Stimulated activated CD8-positive, alpha-beta memory T cell treated with anti-CD3 and anti-CD28 coated beads, Interleukin-12 subunit alpha, Interleukin-12 subunit beta, amount 100 ng/mL, for 24 hours (primary cell): ENCODE results near the gene PPP6R3.
"Not testable (repeated sequence)": the region's sequence is repeated elsewhere in the genome, so short reads cannot be mapped to it uniquely, and the experiment has no call there.

Source experiments
- DNase-seq: peaks from one replicate; pipeline ENCODE4 v3.0.0-alpha.2; 2020; ENCODE audit errors: extremely low read depth

The PPP6R3 gene

DNA sequence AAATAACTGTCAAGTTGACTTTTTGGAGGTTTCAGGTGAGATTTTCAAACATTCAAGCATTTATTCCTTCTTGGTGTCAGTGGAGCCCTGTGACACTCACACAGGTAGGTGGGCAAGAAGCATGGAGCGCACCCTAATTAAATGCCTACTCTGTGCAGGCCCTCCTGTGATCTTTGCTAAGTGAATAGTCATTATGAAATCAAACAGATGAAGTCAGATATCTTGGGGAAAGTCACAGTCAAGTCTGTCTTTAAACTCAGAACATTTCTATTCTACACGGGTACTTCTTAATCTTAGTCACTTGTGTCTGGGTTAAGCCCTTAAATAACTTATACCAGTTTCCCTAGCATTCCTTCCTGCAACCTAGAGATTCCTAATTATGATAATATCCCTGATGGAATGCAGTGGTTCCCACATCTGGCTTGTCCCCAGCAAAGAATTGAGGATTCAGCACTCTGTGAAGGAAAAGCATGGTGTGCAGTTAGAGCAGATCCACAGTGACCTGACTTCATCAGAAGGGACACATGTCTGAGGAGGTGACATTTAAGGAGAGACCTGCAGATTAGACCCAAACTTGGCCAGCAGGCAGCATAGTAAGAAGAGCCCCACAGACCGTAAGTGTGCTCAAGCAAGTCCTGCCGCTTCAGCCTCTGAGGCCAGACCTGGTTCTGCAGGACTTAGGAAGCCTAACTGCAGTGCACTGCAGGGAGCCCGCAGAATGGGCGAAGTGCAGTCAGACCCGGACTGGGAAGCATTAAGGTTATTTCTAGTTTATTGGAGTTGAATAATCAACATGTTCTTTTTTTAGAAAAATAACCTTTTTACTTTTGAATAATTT, 138.5 kb downstream of the PPP6R3 start:
- no peak for DNase-seq

DNA sequence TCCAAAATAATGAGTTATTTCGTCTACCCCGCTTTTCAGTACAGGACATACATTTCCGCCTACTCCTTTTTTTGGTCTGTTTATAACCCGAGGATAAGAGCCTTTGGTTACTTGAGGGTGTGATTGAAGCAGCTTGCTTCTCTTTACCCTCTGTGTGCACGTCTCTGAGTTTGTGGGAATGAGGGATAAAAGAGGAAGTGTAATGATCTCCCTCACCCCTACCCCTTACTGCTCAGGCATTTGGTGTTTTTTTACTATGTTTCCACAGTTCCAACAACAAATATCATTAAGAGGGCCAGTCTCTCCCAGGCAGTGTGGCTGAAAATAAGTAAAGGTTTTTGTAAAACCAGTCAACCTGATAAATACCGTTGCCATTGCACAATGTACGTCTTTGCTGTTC, 140.6 kb downstream of the PPP6R3 start:
- no peak for DNase-seq

DNA sequence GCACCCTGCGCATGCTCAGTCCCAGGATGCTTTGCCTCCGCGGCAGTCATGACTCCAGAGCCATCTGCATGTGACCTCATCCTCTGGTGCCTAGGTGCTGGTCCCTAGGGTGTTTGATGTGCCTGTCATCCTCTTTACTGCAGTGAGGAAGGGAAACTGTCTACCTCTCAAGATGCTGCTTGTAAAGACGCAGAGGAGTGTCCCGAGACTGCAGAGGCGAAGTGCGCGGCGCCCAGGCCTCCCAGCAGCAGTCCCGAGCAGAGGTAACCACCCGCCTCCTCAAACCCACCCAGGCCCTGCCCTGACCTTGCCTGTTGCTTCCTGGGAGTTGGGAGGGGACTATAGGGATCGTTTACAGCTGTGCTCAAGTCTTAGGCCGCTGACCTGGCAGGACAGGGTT, 149.2 kb downstream of the PPP6R3 start:
- no peak for DNase-seq

DNA sequence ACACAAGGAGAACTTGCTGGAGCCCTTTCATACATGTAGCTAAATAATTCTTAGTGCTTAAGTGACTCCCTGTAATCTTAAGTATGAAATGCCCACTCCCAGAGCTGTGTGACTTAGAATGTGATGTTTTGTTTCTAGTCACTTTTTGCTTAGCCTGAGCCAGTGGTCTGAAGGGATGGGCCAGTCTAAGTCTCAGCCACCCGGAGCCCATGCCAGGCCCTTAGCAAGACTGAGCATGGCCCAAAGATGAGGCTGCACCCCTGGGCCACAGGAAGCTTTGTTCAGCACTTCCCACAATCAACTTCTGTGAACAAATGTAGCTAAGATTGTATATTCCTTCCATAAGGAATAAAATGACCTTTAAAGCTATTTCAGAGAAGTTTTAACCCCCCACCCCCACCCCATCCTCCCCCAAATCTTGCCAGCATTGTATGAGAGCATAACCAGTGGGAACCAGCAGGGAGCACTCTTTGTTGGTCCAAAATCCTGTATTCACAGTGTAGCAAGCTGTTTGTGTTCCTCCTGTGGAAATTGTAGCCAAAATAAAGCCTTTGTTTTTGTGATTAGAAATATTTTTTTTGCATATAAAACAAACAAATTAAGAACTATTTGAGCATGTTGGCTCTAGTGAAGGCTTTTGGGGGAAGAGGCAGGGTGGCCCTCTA, 150.0 kb downstream of the PPP6R3 start:
- no peak for DNase-seq

DNA sequence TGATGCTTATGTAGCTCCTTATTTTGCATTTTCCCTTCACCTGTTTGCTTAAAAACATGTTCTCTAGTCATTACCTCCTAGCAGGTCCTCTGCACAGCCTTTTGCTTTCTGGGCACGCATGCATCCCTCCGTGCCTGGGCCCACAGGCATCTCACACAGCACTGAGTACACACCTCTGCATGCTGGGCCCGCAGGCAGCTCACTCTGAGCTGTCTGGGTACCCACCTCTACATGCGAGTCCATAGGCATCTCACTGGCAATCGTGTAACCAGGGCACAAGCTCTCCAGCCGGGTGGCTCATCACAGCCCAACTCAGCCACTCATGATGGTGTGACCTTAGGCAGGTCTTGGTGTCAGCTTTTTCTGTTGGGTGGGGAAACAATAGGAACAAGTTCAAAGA, 155.1 kb downstream of the PPP6R3 start:
- DNase-seq = no peak

DNA sequence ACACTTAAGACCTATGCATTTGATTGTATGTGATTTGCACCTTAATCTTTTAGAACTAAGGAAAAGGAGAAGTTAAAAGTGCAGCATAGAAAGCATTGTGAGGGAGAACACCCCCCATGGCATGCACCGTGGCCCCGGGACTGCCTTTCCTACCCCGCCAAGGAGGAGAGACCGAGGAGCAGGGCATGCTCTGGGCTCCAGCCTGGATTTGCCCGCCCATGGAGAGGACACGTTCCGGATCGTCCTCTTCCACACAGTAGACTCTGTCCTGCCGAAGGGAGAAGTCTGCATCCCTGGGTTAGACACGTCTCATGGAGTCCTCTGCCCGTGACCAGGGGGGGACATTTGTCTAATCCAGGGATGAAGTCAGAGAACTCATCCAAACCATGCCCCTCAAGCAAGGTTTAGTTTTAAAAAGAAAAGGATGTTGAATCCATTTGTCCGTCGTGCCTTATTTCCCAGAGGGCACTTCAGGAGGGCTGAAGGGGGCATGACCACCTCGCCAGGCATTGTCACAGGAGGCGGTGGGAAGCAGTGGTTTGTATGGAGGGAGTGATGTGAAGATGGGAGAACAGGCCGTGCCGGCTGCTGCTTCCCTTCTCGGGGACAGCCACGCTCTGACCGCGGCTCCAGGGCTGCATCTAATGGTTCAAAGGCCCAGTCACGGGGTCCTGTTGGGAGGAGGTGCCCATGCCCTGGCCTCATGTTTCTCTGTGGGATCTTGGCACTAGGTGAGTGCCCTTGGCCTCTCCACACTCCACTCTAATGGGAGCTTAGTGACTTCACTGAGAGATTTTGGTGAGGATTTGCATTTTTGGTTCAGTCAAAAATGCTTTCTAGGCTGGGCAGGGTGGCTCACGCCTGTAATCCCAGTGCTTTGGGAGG, 157.6 kb downstream of the PPP6R3 start:
- no peak for DNase-seq

DNA sequence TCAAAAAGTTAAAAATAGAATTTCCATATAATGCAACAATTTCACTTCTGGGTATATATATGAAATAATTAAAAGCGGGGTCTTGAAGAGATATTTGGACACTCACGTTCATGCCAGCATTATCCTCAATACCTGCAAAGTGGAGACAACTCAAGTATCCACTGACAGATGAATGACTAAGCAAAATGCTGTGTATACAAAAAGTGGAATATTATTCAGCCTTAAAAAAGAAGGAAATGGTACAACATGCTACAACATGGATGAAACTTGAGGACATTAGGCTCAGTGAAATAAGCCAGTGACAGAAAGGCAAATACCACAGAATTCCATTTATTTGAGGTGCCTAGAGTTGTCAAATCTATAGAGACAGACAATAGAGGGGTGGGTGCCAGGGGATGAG, 161.3 kb downstream of the PPP6R3 start:
- no peak for DNase-seq

DNA sequence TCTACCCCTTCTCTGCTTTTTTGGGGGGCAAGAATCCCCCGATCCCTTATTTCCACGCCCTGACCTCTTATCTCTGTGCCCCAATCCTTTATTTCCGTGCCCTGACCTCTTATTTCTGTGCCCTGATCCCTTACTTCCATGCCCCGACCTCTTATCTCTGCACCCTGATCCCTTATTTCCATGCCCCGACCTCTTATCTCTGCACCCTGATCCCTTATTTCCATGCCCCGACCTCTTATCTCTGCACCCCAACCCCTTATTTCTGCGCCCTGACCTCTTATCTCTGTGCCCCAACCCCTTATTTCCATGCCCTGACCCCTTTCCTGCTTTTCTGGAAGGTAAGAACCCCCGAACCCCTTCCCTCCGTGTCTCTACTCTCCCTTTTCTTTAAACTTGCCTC, 163.2 kb downstream of the PPP6R3 start:
- DNase-seq = not testable (repeated sequence)

DNA sequence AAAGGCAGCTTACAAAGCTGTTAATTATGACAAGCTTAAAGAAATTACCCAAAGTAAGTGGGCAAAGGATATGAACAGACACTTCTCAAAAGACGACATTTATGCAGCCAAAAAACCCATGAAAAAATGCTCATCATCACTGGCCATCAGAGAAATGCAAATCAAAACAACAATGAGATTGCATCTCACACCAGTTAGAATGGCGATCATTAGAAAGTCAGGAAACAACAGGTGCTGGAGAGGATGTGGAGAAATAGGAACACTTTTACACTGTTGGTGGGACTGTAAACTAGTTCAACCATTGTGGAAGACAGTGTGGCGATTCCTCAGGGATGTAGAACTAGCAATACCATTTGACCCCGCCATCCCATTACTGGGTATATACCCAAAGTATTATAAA, 164.5 kb downstream of the PPP6R3 start:
- DNase-seq = not testable (repeated sequence)

DNA sequence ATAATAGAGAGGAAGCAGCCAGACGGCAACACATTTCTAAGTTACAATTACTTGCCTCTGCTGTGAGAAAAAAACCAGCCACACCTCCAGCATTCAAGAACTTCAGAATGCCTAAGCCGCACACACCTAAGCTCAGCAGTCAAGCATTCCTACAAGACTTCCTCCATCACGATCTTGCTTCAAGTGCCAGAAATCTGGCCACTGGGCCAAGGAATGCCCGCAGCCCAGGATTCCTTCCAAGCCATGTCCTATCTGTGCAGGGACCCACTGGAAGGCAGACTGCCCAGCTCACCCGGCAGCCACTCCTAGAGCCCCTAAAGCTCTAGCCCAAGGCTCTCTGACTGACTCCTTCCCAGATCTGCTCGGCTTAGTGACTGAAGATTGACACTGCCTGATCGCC, 165.7 kb downstream of the PPP6R3 start:
- DNase-seq = not testable (repeated sequence)

DNA sequence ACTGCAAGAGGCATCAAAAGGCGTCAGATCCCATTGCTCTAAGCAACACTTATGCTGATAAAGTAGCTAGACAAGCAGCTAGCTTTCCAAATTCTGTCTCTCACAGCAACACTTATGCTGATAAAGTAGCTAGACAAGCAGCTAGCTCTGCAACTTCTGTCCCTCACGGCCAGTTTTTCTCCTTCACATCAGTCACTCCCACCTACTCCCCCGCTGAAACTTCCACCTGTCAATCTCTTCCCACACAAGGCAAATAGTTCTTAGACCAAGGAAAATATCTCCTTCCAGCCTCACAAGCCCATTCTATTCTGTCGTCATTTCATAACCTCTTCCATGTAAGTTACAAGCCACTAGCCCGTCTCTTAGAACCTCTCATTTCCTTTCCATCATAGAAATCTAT, 168.3 kb downstream of the PPP6R3 start:
- not testable (repeated sequence) for DNase-seq

DNA sequence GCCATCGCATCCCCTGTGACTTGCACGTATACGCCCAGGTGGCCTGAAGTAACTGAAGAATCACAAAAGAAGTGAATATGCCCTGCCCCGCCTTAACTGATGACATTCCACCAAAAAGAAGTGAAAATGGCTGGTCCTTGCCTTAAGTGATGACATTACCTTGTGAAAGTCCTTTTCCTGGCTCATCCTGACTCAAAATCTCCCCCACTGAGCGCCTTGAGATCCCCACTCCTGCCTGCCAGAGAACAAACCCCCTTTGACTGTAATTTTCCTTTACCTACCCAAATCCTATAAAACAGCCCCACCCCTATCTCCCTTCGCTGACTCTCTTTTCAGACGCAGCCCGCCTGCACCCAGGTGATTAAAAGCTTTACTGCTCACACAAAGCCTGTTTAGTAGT, 171.8 kb downstream of the PPP6R3 start:
- not testable (repeated sequence) for DNase-seq

DNA sequence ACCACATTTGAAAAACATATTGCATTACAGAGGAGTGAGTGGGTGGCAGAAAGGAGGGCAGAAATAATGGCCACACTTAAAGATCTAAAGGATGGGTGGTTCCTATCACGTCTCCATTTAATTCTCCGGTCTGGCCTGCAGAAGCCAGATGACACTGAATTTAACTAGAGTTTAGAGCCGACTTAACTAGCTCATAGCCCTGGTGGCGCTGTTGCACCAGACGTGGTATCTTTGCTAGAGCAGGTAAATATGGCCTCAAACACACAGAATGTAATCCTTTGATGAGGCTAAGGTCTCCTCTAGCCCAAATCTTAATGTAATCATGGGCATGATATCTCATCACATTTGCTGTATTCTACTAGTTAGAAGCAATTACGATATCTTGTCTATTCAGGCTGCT, 172.2 kb downstream of the PPP6R3 start:
- no peak for DNase-seq

DNA sequence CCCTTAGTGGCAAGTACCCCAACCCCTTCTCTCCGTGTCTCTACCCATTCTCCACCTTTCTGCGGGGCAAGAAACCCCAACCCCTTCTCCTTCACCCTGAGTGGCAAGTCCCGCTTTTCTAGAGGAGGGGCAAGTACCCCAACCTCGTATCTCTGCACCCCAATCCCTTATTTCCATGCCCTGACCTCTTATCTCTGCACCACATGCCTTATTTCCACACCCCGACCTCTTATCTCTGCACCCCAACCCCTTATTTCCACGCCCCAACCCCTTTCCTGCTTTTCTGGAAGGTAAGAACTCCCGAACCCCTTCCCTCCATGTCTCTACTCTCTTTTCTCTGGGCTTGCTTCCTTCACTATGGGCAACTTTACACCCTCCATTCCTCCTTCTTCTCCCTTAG, 174.1 kb downstream of the PPP6R3 start:
- DNase-seq = not testable (repeated sequence)

DNA sequence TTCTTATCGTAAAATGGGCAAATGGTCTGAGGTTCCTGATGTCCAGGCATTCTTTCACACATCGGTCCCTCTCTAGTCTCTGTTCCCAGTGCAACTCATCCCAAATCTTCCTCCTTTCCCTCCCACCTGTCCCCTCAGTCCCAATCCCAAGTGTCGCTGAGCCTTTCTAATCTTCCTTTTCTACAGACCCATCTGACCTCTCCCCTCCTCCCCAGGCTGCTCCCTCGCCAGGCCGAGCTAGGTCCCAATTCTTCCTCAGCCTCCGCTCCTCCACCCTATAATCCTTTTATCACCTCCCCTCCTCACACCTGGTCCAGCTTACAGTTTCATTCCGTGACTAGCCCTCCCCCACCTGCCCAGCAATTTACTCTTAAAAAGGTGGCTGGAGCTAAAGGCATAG, 174.6 kb downstream of the PPP6R3 start:
- not testable (repeated sequence) for DNase-seq

DNA sequence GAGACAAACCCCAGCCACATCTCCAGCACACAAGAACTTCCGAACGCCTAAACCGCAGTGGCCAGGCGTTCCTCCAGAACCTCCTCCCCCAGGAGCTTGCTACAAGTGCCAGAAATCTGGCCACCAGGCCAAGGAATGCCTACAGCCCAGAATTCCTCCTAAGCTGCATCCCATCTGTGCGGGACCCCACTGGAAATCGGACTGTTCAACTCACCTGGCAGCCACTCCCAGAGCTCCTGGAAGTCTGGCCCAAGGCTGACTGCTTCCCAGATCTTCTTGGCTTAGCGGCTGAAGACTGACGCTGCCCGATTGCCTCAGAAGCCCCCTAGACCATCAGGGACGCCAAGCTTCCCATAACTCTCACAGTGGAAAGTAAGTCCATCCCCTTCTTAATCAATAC, 175.3 kb downstream of the PPP6R3 start:
- DNase-seq = not testable (repeated sequence)

DNA sequence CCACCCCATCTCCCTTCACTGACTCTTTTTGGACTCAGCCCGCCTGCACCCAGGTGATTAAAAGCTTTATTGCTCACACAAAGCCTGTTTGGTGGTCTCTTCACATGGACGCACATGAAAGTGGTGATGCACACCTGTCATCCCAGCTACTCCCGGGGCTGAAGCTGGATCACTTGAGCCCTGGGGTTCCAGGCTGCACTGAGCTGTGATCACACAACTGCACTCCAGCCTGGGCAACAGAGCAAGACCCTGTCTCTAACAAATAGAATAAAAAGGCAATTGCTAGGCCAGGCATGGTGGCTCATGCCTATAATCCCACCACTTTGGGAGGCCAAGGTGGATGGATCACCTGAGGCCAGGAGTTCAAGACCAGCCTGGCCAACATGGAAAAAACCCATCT, 178.8 kb downstream of the PPP6R3 start:
- DNase-seq = not testable (repeated sequence)

DNA sequence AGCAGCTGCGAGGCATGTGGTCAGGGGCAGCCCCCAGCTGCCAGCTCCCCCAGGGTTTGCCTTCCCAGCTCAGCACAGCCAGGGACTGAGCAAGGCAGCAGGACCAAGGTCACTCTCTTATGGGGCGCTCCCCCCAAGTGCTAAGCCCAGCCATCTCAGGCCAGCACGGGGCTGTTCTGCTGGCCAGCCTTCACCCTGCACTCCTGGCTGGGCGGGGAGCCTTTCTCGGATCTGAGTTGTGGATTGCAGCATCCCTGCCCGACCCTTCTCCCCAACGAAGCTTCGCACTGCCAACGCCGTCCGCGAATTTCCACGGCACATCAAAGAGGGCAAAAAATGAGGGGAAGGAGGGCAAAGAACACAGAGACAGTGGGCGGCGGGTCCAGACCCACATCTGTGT, 181.3 kb downstream of the PPP6R3 start:
- no peak for DNase-seq

DNA sequence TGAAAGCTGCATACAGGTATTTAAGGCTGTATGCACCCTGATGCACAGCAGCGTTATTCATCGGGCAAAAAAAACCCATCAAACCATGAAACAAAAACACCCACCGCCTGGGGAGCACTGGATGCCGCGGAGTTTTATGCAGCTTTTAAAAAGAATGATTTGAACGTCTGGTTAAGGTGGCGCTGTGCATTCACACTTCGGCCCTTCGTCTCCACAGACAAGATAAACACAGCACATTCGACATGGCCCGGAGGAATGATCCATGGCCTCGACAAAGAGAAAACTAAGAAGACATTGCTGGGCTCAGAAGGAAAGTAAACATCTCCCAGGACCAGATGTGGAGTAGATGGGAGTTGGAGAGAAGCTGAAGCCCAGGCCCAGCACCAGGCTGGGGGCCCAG, 183.0 kb downstream of the PPP6R3 start:
- DNase-seq = no peak

DNA sequence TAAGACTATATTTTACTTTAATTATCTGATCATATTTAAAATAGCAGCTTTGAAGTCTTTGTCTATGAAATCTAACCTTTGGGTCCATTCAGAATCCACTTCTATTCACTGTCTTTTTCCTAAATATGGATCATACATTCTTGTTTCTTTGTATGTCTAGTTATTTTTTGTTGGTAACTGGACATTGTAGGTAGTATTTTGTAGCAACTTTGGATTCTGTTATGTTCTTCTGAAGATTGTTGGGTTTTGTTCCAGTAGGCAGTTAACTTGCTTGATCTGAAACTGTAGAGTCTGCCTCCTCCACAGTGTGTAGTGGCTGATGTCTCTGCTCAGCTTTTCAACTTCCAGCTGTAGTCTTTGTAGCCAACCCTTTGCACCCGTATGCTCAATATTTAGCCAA, 186.3 kb downstream of the PPP6R3 start:
- no peak for DNase-seq

DNA sequence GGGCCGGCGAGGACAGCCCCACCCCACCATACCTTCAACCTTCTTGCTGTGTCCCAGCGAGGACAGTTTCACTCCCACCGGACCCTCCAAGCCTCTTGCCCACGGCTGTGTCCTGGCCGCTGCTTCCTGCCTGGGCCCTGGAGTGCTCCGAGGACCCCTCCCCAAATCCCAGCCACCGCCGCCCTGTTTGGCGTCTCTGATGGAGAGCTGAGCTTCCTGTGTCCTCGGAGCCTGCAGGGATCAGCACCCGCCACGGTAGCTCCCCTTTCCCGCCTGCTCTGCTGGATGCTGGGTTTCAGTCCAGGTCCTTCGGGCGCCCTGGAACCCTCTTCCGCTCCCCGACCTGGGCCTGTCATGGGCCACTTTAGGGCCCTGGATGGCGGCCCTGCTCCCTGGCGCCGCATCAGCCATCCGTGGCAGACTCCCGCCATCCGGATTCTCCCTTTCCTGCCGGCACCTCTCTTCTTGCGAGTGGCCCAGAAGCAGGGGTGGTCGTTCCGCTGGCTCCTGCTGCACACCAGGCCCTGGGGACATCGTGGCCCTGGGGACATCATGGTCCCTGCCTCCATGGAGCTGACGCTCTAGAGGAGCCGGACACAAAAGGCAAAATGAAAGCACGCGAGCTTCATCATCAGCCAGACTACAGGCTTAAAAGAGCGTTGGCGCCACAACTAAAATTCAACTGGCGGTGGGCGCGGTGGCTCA, 189.5 kb downstream of the PPP6R3 start:
- no peak for DNase-seq

DNA sequence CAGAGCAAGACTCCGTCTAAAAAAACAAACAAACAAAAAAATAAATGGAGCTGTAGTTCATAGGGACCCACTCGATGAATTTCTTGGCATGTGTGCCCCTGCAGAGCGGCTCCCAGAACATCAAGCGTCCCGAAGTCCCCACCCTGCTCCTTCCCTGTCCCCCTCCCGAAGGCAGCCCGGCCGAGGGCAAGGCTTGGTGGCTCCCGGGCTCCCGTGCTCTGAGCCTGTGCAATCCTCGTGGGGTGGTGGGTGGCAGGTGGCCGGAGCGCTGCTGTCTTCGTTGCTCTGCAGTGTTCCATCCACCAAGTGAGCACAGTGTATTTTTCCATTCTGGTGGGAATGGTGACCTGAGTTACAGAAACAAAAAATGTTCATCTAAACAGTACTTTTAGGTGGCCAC, 190.2 kb downstream of the PPP6R3 start:
- DNase-seq = no peak
